Measurements from ENCODE around the gene STIL. TPM values are rescaled to one million over a fixed set of nuclear protein-coding genes. Genes with fewer than 3 reads are reported as not detected.

The STIL gene
- total and polyA plus RNA-seq, 8 donors: 3.6 to 13.2 (median 8.3) TPM

GRCh38 chr1:47230692-47231300 is 83.2 kb downstream of the STIL start:
- H3K4me1 ChIP-seq: peaks cover 0 to 43% of the 10 kb centered on the region in 2 donors
- TF ChIP-seq CTCF (IDR thresholded peaks at IDR 0.05): no peak
- H3K4me3 ChIP-seq: peak overlapping the region; percentile 18 to 44
- ATAC-seq: no peak
- intact Hi-C loops (cut with DNase I): no loop called here
- peaks cover 84 to 100% of the 10 kb centered on the region in 2 donors for H3K27me3 ChIP-seq
- DNase-seq: peak in 1 of 4 donors; percentile 77
- H3K36me3 ChIP-seq: no peaks in the 10 kb centered on the region
- H3K9me3 ChIP-seq: no peaks in the 10 kb centered on the region
- peak overlapping the region; percentile 70 to 79 for H3K27ac ChIP-seq

DNA sequence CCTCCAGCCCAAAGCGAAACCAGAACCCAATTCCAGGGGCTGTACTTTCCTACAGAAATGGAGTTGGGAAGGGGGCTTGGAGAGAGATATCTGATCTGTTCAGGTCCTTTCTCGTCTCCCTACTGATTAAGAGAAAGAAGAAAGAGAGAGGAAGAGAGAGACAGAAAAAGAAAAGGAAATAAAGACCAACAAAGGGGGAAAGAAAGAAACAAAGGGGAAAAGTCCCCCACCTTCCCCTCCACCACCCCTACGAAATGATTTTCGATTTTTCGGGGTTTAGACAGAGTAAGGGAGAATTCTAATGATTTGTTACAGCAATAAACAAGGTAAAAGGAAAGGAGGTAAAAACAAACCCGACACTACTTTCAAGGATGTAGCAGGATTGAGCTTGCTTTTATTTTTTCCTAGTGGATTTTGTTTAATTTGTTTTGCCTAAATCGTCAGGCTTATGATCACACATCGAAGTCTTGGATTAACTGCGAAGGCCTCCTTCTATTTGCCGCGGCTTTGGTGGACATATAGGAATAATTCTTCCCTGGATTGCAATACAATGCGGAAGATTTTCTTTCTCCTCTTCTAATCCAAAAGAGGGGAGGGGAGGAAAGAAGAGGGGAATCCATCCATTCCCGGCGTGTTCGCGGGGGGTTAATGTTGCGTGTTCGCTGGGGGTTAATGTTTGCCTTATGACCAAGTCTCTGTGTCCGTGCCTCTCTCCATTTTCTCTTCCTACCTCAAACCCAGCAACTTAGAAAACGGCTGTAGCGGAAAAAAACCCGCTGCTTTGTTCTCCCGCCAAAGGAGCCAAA is 83.9 kb downstream of the STIL start:
- DNase-seq (no peak), ATAC-seq (no peak)
- Histone ChIP-seq H3K36me3 (no peaks in the 10 kb centered on the region), H3K4me3 (peak overlapping the region; percentile 18 to 44), H3K9me3 (no peaks in the 10 kb centered on the region), H3K27me3 (peaks cover 86 to 100% of the 10 kb centered on the region in 2 donors), H3K4me1 (peaks cover 0 to 44% of the 10 kb centered on the region in 2 donors), H3K27ac (peak overlapping the region; percentile 70 to 79)
- intact Hi-C loops (cut with DNase I): no loop called here
- no peak for TF ChIP-seq CTCF (IDR thresholded peaks at IDR 0.05)

- Histone ChIP-seq H3K4me1 (peaks cover 0 to 47% of the 10 kb centered on the region in 2 donors), H3K27ac (peak overlapping the region; percentile 70 to 79), H3K9me3 (no peaks in the 10 kb centered on the region), H3K36me3 (no peaks in the 10 kb centered on the region), H3K27me3 (peaks cover 92 to 100% of the 10 kb centered on the region in 2 donors), H3K4me3 (peak overlapping the region in 1 of 2 donors; percentile 44)
- DNase-seq (no peak), ATAC-seq (no peak)
- intact Hi-C loops (cut with DNase I): no loop called here
- TF ChIP-seq CTCF (IDR thresholded peaks at IDR 0.05): no peak
Observed at GRCh38 chr1:47229031-47229885, 84.7 kb downstream of the STIL start.

DNA sequence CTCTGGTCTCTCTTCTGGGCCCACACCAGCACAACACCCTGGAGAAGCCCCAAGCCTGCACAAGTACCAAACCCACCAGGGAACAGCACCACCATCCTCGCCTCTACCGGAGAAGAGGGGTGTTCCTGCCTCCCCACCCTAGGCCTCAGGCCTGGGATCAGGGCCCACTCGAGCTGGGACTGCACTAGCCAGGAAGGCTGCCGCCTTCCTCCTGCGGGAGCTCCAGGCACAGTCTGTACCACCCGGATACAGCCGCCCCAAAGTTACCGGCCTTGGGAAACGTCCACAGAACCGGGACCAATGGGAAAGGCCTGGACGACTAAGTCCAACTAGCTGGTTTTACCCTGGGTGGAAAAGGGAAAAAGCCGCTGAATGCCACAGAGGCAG is 85.3 kb downstream of the STIL start:
- peaks cover 0 to 47% of the 10 kb centered on the region in 2 donors for H3K4me1 ChIP-seq
- DNase-seq: no peak
- no peaks in the 10 kb centered on the region for H3K9me3 ChIP-seq
- peaks cover 93 to 100% of the 10 kb centered on the region in 2 donors for H3K27me3 ChIP-seq
- no peak for TF ChIP-seq CTCF (IDR thresholded peaks at IDR 0.05)
- no peaks in the 10 kb centered on the region for H3K36me3 ChIP-seq
- intact Hi-C loops (cut with DNase I): no loop called here
- peak overlapping the region; percentile 70 to 79 for H3K27ac ChIP-seq
- peak overlapping the region in 1 of 2 donors; percentile 44 for H3K4me3 ChIP-seq
- ATAC-seq: no peak
